ENCODE measurements around the gene COX5B. TPM values are rescaled to one million over a fixed set of nuclear protein-coding genes. Genes with fewer than 3 reads are reported as not detected.

COX5B gene
- total RNA-seq, 1 experiment from 2014 or later: 272 TPM

GRCh38 chr2:97653473-97653872 lies 7.6 kb downstream of the COX5B start:
- Mint-ChIP-seq H3K27ac (ENCODE audit: low read depth, unreplicated experiment) (no peak overlapping the region), H3K4me3 (ENCODE audit: unreplicated experiment) (no peak overlapping the region), H3K27me3 (ENCODE audit: insufficient read depth, unreplicated experiment) (no peaks in the 10 kb centered on the region), H3K9me3 (ENCODE audit: unreplicated experiment) (peaks cover 26% of the 10 kb centered on the region), H3K4me1 (ENCODE audit: insufficient read depth, unreplicated experiment) (no peaks in the 10 kb centered on the region), H3K36me3 (ENCODE audit: insufficient read depth, unreplicated experiment) (peaks cover 36% of the 10 kb centered on the region)
- CTCF ChIA-PET: no interaction called here
- DNase-seq (ENCODE audit: unreplicated experiment): no peak
- intact Hi-C loops (cut with micrococcal nuclease): no loop called here
- TF ChIP-seq CTCF (IDR thresholded peaks at IDR 0.05; ENCODE audit: unreplicated experiment): no peak
- POLR2A ChIA-PET: interaction anchor here (1.3 to 1.5 kb wide), 2 partner anchors 9 to 12 kb away, joined by 4 to 5 read pairs; no protein-coding TSS in a partner anchor
- BruUV-seq (replicated peaks): no TSS peak

- POLR2A ChIA-PET: interaction anchor here (1.3 to 1.5 kb wide), 2 partner anchors 9 to 11 kb away, joined by 4 to 5 read pairs; no protein-coding TSS in a partner anchor
- Mint-ChIP-seq H3K36me3 (ENCODE audit: insufficient read depth, unreplicated experiment) (peaks cover 35% of the 10 kb centered on the region), H3K27ac (ENCODE audit: low read depth, unreplicated experiment) (no peak overlapping the region), H3K4me1 (ENCODE audit: insufficient read depth, unreplicated experiment) (no peaks in the 10 kb centered on the region), H3K9me3 (ENCODE audit: unreplicated experiment) (peaks cover 26% of the 10 kb centered on the region), H3K4me3 (ENCODE audit: unreplicated experiment) (no peak overlapping the region), H3K27me3 (ENCODE audit: insufficient read depth, unreplicated experiment) (no peaks in the 10 kb centered on the region)
- no TSS peak for BruUV-seq (replicated peaks)
- DNase-seq (ENCODE audit: unreplicated experiment): no peak
- CTCF ChIA-PET: no interaction called here
- intact Hi-C loops (cut with micrococcal nuclease): no loop called here
- no peak for TF ChIP-seq CTCF (IDR thresholded peaks at IDR 0.05; ENCODE audit: unreplicated experiment)
These were observed 8.0 kb downstream of the COX5B start for GRCh38 chr2:97653874-97654273.

- Mint-ChIP-seq H3K9me3 (ENCODE audit: unreplicated experiment) (peaks cover 26% of the 10 kb centered on the region), H3K27me3 (ENCODE audit: insufficient read depth, unreplicated experiment) (no peaks in the 10 kb centered on the region), H3K27ac (ENCODE audit: low read depth, unreplicated experiment) (no peak overlapping the region), H3K4me1 (ENCODE audit: insufficient read depth, unreplicated experiment) (no peaks in the 10 kb centered on the region), H3K36me3 (ENCODE audit: insufficient read depth, unreplicated experiment) (peaks cover 31% of the 10 kb centered on the region), H3K4me3 (ENCODE audit: unreplicated experiment) (no peak overlapping the region)
- CTCF ChIA-PET: no interaction called here
- intact Hi-C loops (cut with micrococcal nuclease): no loop called here
- no TSS peak for BruUV-seq (replicated peaks)
- no peak for DNase-seq (ENCODE audit: unreplicated experiment)
- no peak for TF ChIP-seq CTCF (IDR thresholded peaks at IDR 0.05; ENCODE audit: unreplicated experiment)
- POLR2A ChIA-PET: interaction anchor here (1.3 to 1.5 kb wide), 3 partner anchors 8 to 11 kb away, joined by 4 to 5 read pairs (median 5); partner anchors contain the start of gene COX5B
These were observed 8.4 kb downstream of the COX5B start for GRCh38 chr2:97654309-97654708.

- Mint-ChIP-seq H3K4me1 (ENCODE audit: insufficient read depth, unreplicated experiment) (no peaks in the 10 kb centered on the region), H3K27ac (ENCODE audit: low read depth, unreplicated experiment) (no peak overlapping the region), H3K27me3 (ENCODE audit: insufficient read depth, unreplicated experiment) (no peaks in the 10 kb centered on the region), H3K4me3 (ENCODE audit: unreplicated experiment) (no peak overlapping the region), H3K9me3 (ENCODE audit: unreplicated experiment) (peaks cover 26% of the 10 kb centered on the region), H3K36me3 (ENCODE audit: insufficient read depth, unreplicated experiment) (peaks cover 26% of the 10 kb centered on the region)
- ChIA-PET POLR2A (interaction anchor here (1.4 to 1.5 kb wide), 2 partner anchors 9 to 10 kb away, joined by 4 to 5 read pairs; partner anchors contain the start of gene COX5B), CTCF (interaction anchor here (0.9 kb wide), 1 partner anchor 22 kb away, joined by 3 read pairs; no protein-coding TSS in a partner anchor)
- BruUV-seq (replicated peaks): no TSS peak
- no peak for TF ChIP-seq CTCF (IDR thresholded peaks at IDR 0.05; ENCODE audit: unreplicated experiment)
- intact Hi-C loops (cut with micrococcal nuclease): no loop called here
- no peak for DNase-seq (ENCODE audit: unreplicated experiment)
These were observed 8.9 kb downstream of the COX5B start for GRCh38 chr2:97654791-97655190.
